Measurements from ENCODE around the gene RASSF6. TPM values are rescaled to one million over a fixed set of nuclear protein-coding genes. Genes with fewer than 3 reads are reported as not detected.

Gene RASSF6
- total and polyA plus RNA-seq, 2 donors from 2014 or later, result 4.7 to 8.8 TPM

DNA sequence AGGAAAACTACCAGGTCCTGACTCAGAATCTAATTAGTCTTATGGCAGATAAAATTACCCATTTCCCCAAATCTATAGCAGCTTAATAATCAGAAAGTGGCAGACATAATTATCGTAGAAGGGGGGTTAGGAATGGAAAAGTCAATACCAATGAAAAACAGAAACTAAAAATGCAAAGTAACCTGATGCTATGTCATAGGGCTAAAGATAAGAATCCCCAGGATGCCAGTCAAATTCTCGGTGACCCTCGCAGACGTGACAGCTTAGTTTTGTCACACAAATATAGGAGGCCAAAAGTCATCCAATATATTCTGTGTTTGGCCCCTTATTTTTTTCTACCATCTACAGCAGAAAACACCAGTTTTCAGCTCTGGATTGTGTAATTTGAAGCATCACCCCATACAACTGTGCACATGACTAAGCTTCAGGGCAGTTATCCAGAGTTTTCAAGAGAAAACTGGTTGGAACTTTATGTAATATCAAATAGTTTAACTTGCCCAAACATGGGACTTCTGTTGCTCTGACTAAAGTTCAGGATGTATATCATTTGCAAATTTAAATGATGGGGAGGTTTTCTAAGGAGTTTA lies 30.9 kb downstream of the RASSF6 start:
- H3K27me3 ChIP-seq (ENCODE audit: control insufficient read depth, insufficient read depth, low read length), result no peaks in the 10 kb centered on the region
- no peak overlapping the region for H3K27ac ChIP-seq (ENCODE audit: low read depth in 2 of 2, low read length in 2 of 2)
- no peak overlapping the region for H3K4me3 ChIP-seq (ENCODE audit: low read length in 3 of 3)
- DNase-seq (no peak), FAIRE-seq (no peak)
- peaks cover 0 to 7% (median 0%) of the 10 kb centered on the region in 3 donors for H3K4me1 ChIP-seq (ENCODE audit: control insufficient read depth in 2 of 3, insufficient read depth in 2 of 3, low read depth in 1 of 3, low read length in 3 of 3)
- TF ChIP-seq, protein P1, sequence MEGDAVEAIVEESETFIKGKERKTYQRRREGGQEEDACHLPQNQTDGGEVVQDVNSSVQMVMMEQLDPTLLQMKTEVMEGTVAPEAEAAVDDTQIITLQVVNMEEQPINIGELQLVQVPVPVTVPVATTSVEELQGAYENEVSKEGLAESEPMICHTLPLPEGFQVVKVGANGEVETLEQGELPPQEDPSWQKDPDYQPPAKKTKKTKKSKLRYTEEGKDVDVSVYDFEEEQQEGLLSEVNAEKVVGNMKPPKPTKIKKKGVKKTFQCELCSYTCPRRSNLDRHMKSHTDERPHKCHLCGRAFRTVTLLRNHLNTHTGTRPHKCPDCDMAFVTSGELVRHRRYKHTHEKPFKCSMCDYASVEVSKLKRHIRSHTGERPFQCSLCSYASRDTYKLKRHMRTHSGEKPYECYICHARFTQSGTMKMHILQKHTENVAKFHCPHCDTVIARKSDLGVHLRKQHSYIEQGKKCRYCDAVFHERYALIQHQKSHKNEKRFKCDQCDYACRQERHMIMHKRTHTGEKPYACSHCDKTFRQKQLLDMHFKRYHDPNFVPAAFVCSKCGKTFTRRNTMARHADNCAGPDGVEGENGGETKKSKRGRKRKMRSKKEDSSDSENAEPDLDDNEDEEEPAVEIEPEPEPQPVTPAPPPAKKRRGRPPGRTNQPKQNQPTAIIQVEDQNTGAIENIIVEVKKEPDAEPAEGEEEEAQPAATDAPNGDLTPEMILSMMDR (IDR thresholded peaks at IDR 0.05; ENCODE audit: borderline replicate concordance, extremely low read depth, insufficient read depth), result no peak
- no peaks in the 10 kb centered on the region for H3K36me3 ChIP-seq (ENCODE audit: control insufficient read depth in 2 of 3, insufficient read depth in 3 of 3, low read length in 3 of 3)
- intact Hi-C loops (cut with DNase I), result no loop called here
- no peak overlapping the region for H3K9ac ChIP-seq (ENCODE audit: low read length in 3 of 3)
- H3K9me3 ChIP-seq (ENCODE audit: control insufficient read depth in 2 of 3, insufficient read depth in 1 of 3, low read length in 3 of 3), result no peaks in the 10 kb centered on the region

DNA sequence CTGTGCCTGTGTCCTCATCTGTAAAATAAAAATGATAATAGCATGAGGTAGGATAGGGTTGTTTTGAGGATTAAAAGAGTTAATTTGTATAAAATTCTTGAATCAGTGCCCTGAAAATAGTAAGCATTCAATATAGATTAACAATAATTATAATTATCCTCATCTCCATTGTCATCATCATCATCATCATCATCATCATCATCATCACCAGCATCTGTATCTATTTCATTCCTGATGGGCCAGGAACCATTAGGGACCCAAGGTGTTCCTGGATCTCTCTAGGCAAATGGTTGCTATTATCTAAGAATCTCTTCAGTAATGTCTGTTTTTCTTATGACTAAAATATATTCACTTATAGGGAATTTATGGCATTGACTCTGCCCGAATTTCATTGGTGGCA lies 31.6 kb downstream of the RASSF6 start:
- Histone ChIP-seq H3K9ac (ENCODE audit: low read length in 3 of 3) (no peak overlapping the region), H3K9me3 (ENCODE audit: control insufficient read depth in 2 of 3, insufficient read depth in 1 of 3, low read length in 3 of 3) (no peaks in the 10 kb centered on the region), H3K4me1 (ENCODE audit: control insufficient read depth in 2 of 3, insufficient read depth in 2 of 3, low read depth in 1 of 3, low read length in 3 of 3) (peaks cover 0 to 12% (median 0%) of the 10 kb centered on the region in 3 donors), H3K36me3 (ENCODE audit: control insufficient read depth in 2 of 3, insufficient read depth in 3 of 3, low read length in 3 of 3) (no peaks in the 10 kb centered on the region), H3K27me3 (ENCODE audit: control insufficient read depth, insufficient read depth, low read length) (no peaks in the 10 kb centered on the region), H3K27ac (ENCODE audit: low read depth in 2 of 2, low read length in 2 of 2) (no peak overlapping the region), H3K4me3 (ENCODE audit: low read length in 3 of 3) (no peak overlapping the region)
- TF ChIP-seq, protein P1 (IDR thresholded peaks at IDR 0.05; ENCODE audit: borderline replicate concordance, extremely low read depth, insufficient read depth), result no peak
- no peak for FAIRE-seq
- no peak for DNase-seq
- intact Hi-C loops (cut with DNase I), result no loop called here

- DNase-seq (no peak), FAIRE-seq (no peak)
- intact Hi-C loops (cut with DNase I), result no loop called here
- Histone ChIP-seq H3K4me1 (ENCODE audit: control insufficient read depth in 2 of 3, insufficient read depth in 2 of 3, low read depth in 1 of 3, low read length in 3 of 3) (peaks cover 0 to 12% (median 0%) of the 10 kb centered on the region in 3 donors), H3K9me3 (ENCODE audit: control insufficient read depth in 2 of 3, insufficient read depth in 1 of 3, low read length in 3 of 3) (no peaks in the 10 kb centered on the region), H3K4me3 (ENCODE audit: low read length in 3 of 3) (no peak overlapping the region), H3K9ac (ENCODE audit: low read length in 3 of 3) (no peak overlapping the region), H3K27me3 (ENCODE audit: control insufficient read depth, insufficient read depth, low read length) (no peaks in the 10 kb centered on the region), H3K27ac (ENCODE audit: low read depth in 2 of 2, low read length in 2 of 2) (no peak overlapping the region), H3K36me3 (ENCODE audit: control insufficient read depth in 2 of 3, insufficient read depth in 3 of 3, low read length in 3 of 3) (no peaks in the 10 kb centered on the region)
- TF ChIP-seq, protein P1 (IDR thresholded peaks at IDR 0.05; ENCODE audit: borderline replicate concordance, extremely low read depth, insufficient read depth), result no peak
Observed at GRCh38 chr4:73586666-73587065, 33.6 kb downstream of the RASSF6 start.

DNA sequence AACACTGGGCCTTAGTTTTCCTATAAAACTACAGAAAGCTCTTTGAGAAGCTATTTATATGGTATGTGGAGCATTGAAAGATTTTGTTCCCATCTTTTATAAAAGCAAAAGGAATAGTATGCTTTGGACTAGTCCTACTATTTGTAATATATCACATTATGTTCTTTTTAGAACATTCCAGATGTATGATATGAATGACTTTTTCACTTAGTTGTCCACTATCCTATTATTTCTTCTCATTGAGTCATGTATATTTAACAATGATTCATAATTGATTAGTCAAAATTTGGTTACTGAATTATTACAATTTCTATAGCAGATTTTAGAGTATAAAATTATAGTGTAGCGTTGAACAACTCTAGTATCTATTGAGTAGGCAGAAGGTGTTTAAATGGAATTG lies 34.2 kb downstream of the RASSF6 start:
- FAIRE-seq (no peak), DNase-seq (no peak)
- Histone ChIP-seq H3K9me3 (ENCODE audit: control insufficient read depth in 2 of 3, insufficient read depth in 1 of 3, low read length in 3 of 3) (no peaks in the 10 kb centered on the region), H3K36me3 (ENCODE audit: control insufficient read depth in 2 of 3, insufficient read depth in 3 of 3, low read length in 3 of 3) (no peaks in the 10 kb centered on the region), H3K27me3 (ENCODE audit: control insufficient read depth, insufficient read depth, low read length) (no peaks in the 10 kb centered on the region), H3K27ac (ENCODE audit: low read depth in 2 of 2, low read length in 2 of 2) (no peak overlapping the region), H3K9ac (ENCODE audit: low read length in 3 of 3) (no peak overlapping the region), H3K4me3 (ENCODE audit: low read length in 3 of 3) (no peak overlapping the region), H3K4me1 (ENCODE audit: control insufficient read depth in 2 of 3, insufficient read depth in 2 of 3, low read depth in 1 of 3, low read length in 3 of 3) (peaks cover 0 to 12% (median 0%) of the 10 kb centered on the region in 3 donors)
- intact Hi-C loops (cut with DNase I), result no loop called here
- TF ChIP-seq, protein P1 (IDR thresholded peaks at IDR 0.05; ENCODE audit: borderline replicate concordance, extremely low read depth, insufficient read depth), result no peak
